GM21619 (cell line): ENCODE data around the gene PDIK1L.

Experiments used
- ATAC-seq: cut with Tn5 transposase; IDR thresholded peaks from one replicate; pipeline ENCODE4 v1.9.1; 2021; ENCODE audit not compliant: unreplicated experiment

PDIK1L gene

GRCh38 chr1:26169198-26169554 is 57.6 kb downstream of the PDIK1L start:
- ATAC-seq = no peak

- peak; percentile 92 for ATAC-seq
Observed at GRCh38 chr1:26169669-26170471, 58.2 kb downstream of the PDIK1L start, which contains the start of gene ZNF593. TSS of gene ZNF593 (plus strand) at chr1:26169908. CDS start at chr1:26169984, 76 bp downstream.

GRCh38 chr1:26170472-26170821 is 58.8 kb downstream of the PDIK1L start:
- ATAC-seq = no peak

GRCh38 chr1:26171084-26172072 is 59.8 kb downstream of the PDIK1L start, which contains the start of gene ZNF593OS:
TSS of gene ZNF593OS (minus strand) at chr1:26171832. CDS start at chr1:26171661, 171 bp downstream.
- no peak for ATAC-seq
